Middle frontal gyrus (tissue), 1 donor: ENCODE results near the gene HECW1.

ENCODE experiments used
- DNase-seq: peaks from one replicate; pipeline ENCODE4 v3.0.0-alpha.2; 2015; ENCODE audit warnings: low spot score; ENCODE audit errors: extremely low spot score

The HECW1 gene

GRCh38 chr7:43362652-43363034, 250.2 kb downstream of the HECW1 start:
- no peak for DNase-seq

DNA sequence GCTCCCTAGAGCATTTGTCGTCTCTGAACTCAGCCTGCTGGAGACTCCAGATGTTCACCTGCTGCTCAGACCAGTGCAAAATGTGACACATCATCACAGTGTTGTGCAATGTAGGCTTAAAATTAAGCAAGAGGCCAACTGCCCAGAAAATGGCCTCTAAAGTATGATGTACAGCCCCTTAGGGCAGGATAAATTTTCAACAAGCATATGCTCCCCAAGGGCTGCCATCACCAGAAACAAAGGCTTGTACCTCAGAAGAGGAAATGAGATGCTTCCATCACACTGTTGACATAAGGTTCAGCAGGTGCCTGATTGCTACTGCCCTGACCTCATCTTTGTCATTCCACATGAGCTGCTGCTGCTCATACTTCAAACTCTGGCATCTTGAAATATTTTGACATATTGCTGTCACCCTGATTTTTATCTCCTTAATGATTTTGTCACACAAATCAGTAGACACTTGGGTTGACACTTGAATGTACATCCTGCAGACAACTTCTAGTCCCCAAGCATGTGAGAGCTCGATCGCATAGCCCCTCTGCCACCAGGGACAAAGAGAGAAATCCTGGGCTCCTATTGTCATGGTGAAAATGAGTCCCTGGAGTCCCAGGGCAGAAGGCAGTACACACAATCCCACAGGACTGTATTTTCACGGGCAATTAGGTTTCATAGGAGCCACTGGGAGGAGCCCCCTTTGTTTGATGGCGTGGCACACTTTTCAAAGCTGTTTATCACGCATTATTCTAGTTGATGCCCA, 250.8 kb downstream of the HECW1 start:
- no peak for DNase-seq

- no peak for DNase-seq
These were observed 251.9 kb downstream of the HECW1 start for GRCh38 chr7:43364391-43364790.

- DNase-seq, result no peak
These were observed 260.4 kb downstream of the HECW1 start for GRCh38 chr7:43372676-43373355.

GRCh38 chr7:43377196-43377960, 264.9 kb downstream of the HECW1 start:
- DNase-seq, result no peak

GRCh38 chr7:43379210-43379609, 266.8 kb downstream of the HECW1 start:
- DNase-seq, result no peak

DNA sequence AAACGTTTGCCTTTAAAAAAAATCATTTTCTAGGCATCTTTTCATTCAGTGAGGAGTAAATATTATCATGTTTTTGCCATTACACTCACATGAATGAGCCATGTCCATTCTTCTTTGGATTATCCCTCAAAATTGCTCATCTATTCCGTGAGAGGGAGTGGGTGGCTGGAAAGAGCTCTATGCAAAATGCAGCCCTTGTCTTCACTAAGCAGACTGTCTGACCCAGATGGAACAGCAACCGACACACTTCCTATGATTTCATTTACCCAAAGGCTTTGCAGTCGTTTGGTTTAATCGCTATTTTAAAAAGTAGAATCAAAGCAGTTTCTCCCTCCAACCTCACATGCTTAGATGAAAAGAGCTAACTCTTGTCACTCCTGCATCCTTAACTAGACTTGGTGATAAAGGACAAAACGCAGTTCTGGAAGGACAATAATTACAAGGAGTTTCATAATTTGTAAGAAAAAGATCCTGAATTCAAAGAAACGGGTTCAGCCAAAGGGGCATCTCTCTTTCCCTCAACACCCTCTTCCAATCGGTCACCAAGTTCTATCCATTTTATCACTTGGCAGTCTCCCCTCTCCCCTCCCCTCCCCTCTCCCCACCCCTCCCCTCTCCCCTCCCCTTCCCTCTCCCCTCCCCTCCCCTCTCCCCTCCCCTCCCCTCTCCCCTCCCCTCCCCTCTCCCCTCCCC, 272.3 kb downstream of the HECW1 start:
- peak; percentile 5 for DNase-seq

- DNase-seq, result no peak
These were observed 272.8 kb downstream of the HECW1 start for GRCh38 chr7:43385309-43385680.

- DNase-seq, result no peak
These were observed 273.4 kb downstream of the HECW1 start for GRCh38 chr7:43385856-43386255.

DNA sequence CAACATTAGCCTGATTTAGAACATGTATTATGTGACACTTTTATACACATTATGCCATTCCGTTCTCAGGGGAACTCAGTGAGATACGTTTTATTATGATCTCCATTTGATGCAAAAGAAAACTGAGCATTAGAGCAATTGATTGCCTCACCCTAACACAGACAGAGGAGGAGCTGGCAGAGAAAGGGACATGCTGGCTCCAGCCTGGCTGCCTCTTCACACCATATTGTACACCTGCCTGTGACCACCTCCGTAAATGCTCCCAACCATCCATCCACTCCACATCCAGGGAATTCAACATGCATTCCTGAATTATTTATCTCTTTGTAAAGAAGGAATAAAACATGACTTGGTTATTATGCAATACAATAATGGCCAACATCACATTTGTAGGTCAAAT, 275.5 kb downstream of the HECW1 start:
- DNase-seq, result no peak

- DNase-seq, result no peak
These were observed 278.1 kb downstream of the HECW1 start for GRCh38 chr7:43390576-43390975.

DNA sequence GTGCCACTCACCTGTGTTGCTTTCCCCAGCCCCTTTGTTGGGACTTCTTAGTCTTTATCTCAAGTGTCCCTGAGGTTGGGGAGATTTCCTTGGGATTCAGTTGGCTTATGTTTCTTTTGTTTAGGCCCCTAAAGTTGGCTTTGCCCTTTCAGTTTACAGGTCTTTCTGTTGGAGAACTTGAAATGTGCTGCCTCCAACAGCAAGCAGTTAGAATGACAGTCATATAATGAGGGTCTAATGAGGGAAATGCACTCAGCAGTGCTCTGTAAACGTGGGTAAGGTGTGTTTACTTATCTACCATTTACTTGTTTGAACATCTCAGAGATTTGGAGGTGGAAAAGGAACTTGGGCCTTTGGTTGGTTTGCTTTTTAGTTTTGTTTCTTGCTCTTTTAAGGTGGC, 279.1 kb downstream of the HECW1 start:
- DNase-seq, result no peak

DNA sequence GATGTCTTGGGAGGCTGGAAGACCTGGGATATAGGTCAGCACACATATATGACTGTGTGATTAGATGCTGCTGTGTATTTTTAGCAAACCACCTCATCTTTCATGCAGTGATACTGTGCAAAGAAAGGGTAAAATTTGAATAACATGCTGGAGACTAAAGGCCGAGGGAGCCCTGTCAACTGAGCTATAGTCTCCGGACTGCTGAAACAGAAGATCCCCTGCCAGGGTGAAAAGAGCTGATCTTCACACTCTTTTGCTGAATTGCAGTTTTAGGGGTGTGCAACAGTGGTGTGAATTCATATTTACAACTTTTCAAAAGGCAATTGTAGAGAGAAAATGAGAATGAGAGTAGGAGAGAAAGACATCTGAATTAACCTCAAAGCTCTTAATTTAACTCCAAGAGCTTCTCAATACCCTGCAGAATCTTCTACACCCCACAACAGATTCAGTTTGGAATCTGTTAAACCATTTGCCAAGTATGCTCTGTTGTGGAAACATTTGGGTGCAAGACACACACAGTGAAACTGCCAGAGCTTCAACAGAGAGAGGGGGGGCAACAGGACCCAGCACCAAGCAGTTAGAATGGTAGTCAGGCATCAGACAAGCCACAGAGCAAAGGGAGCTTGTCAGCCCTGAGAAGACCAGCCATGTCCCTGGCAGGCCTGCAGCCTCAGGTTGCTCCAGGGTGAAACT, 280.3 kb downstream of the HECW1 start:
- no peak for DNase-seq

DNA sequence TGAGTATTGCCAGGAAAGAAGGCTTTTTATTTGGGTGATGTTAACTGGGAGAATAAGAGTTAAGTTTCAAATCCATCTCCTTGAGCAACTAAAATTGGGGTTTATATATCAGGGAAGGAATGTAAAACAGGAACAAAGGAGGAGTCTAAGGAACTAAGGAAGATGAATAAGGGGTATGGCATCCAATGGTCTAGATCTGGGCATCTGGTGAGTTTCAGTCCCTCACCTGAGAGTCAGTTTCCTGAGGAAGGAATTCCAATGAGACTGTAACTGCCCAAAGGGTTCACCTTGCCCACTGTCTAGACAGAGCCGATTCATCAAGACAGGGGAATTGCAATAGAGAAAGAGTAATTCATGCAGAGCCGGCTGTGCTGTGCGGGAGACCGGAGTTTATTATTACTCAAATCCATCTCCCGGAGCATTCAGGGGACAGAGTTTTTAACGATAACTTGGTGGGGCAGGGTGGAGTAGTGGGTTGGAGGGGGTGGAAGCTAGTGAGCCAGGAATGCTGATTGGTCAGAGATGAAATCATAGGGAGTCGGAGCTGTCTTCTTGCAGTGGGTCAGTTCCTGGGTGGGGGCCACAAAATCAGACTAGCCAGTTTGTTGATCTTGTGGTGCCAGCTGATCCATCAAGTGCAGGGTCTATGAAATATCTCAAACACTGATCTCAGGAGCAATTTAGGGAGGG, 282.1 kb downstream of the HECW1 start:
- DNase-seq, result no peak

GRCh38 chr7:43395351-43395750, 282.9 kb downstream of the HECW1 start:
- DNase-seq, result no peak

GRCh38 chr7:43396187-43396740, 283.8 kb downstream of the HECW1 start:
- no peak for DNase-seq

- DNase-seq, result no peak
These were observed 286.4 kb downstream of the HECW1 start for GRCh38 chr7:43398831-43399230.

DNA sequence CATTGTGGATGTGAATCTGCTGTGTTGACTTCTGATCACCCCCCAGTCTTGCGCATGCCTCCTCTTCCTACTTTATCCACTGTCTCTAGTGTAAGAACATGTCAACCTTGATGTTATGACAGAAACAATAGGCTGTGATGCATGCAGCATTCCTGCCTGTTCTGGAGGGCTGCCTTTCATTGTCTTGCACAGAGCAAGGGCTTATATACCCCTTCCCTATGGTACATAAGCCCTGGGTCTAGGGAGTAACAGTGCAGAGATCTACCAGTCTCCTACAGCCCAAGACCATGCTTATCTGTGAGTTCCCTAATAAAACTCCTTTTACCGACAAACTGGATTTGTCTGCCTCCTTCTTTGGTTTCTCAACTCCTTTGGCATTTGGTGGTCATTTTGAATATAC, 293.5 kb downstream of the HECW1 start:
- no peak for DNase-seq

DNA sequence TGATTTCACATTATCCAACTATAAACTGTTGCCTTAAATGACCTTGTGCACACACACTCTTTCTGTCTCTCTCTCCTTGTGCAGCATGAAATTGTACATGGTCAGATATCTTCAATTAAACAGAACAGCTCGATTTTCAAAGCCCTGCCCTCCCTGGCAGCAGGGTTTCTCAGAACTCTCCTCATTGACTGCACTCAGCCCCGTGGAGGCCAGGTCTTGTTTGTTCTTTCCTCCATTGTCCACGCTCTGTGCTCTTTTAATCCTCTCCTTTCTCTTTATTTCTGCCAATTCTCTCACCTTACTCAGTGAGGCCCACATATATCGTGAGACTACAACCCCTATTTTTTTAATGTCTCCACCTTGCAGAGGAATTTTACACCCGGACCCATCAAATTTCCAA, 294.5 kb downstream of the HECW1 start:
- no peak for DNase-seq

- no peak for DNase-seq
These were observed 296.5 kb downstream of the HECW1 start for GRCh38 chr7:43408981-43409380.
